IMR-90 (cell line): Measurements from ENCODE around the gene DAB1. TPM values are rescaled to one million over a fixed set of nuclear protein-coding genes. Genes with fewer than 3 reads are reported as not detected.

Source experiments
- ATAC-seq: fragments of 200-7000 bp; cut with Tn5 transposase; 2 replicates; pipeline ENCODE4 v1.9.1; 2020; ENCODE audit warnings: low read depth, mild to moderate bottlenecking, moderate library complexity
- BruUV-seq: library from RNA; stranded (reverse); fragments of 400-500 nt; replicated peaks from 2 replicates; lab custom pipeline; 2021; lab: Mats Ljungman, UMichigan
- CTCF ChIA-PET: fragments of 300-600 bp; formaldehyde crosslinking; extraction: SDS; loops from one replicate; lab custom pipeline; 2021; ENCODE audit warnings: antibody characterized with exemption; lab: Yijun Ruan, JAX
- POLR2A ChIA-PET: fragments of 300-600 bp; sonication (Branson Sonifier 250); formaldehyde crosslinking; loops from one replicate; lab custom pipeline; 2022; ENCODE audit warnings: antibody characterized with exemption; ENCODE audit not compliant: unreplicated experiment; lab: Charles Lee
- DNase-seq: peaks from one replicate; pipeline ENCODE4 v3.0.0; 2013
- H2AFZ ChIP-seq: replicated peaks from 2 replicates; pipeline ENCODE3; 2013; ENCODE audit warnings: low read length, mild to moderate bottlenecking; ENCODE audit not compliant: poor library complexity
- H2AK5ac ChIP-seq: 2 replicates; pipeline ENCODE4 v1.6.1; 2013; ENCODE audit warnings: low read depth, low read length, inconsistent platforms
- H2AK9ac ChIP-seq: replicated peaks from 2 replicates; pipeline ENCODE3; 2013; ENCODE audit warnings: mild to moderate bottlenecking, low read depth, low read length, moderate library complexity; ENCODE audit not compliant: poor library complexity
- H2BK120ac ChIP-seq: 2 replicates; pipeline ENCODE4 v1.6.1; 2013; ENCODE audit warnings: low read depth, low read length, inconsistent platforms
- H2BK15ac ChIP-seq: 3 replicates; pipeline ENCODE4 v1.6.1; 2013; ENCODE audit warnings: low read depth, low read length, inconsistent platforms
- H2BK20ac ChIP-seq: 2 replicates; pipeline ENCODE4 v1.6.1; 2013; ENCODE audit warnings: low read depth, mild to moderate bottlenecking, inconsistent platforms, low read length, moderate library complexity
- H2BK5ac ChIP-seq: 2 replicates; pipeline ENCODE4 v1.6.1; 2013; ENCODE audit warnings: mild to moderate bottlenecking, low read depth, low read length, inconsistent platforms; ENCODE audit not compliant: poor library complexity, severe bottlenecking
- H3K14ac ChIP-seq: replicated peaks from 2 replicates; pipeline ENCODE4 v1.6.1; 2013; ENCODE audit warnings: low read depth, low read length, inconsistent platforms
- H3K18ac ChIP-seq: 2 replicates; pipeline ENCODE4 v1.6.1; 2013; ENCODE audit warnings: low read depth, low read length, control low read depth
- H3K23ac ChIP-seq: 2 replicates; pipeline ENCODE4 v1.6.1; 2013; ENCODE audit warnings: low read depth, low read length, inconsistent platforms
- H3K27ac ChIP-seq: 2 replicates; pipeline ENCODE4 v1.5.1; 2013; ENCODE audit warnings: mild to moderate bottlenecking, control low read depth, low read length; ENCODE audit not compliant: insufficient read depth
- H3K27me3 ChIP-seq: 2 replicates; pipeline ENCODE4 v1.6.1; 2013; ENCODE audit warnings: low read length; ENCODE audit not compliant: control insufficient read depth, insufficient read depth
- H3K36me3 ChIP-seq: 2 replicates; pipeline ENCODE4 v1.6.1; 2013; ENCODE audit warnings: low read length, mixed read lengths; ENCODE audit not compliant: control insufficient read depth, insufficient read depth
- H3K4ac ChIP-seq: 2 replicates; pipeline ENCODE4 v1.6.1; 2013; ENCODE audit warnings: low read depth, low read length, inconsistent platforms
- H3K4me1 ChIP-seq: 2 replicates; pipeline ENCODE4 v1.6.1; 2013; ENCODE audit warnings: low read length, mixed read lengths; ENCODE audit not compliant: control insufficient read depth, insufficient read depth
- H3K4me2 ChIP-seq: 2 replicates; pipeline ENCODE4 v1.6.1; 2013; ENCODE audit warnings: low read depth, mild to moderate bottlenecking, control low read depth, low read length, moderate library complexity
- H3K4me3 ChIP-seq: 2 replicates; pipeline ENCODE4 v1.5.1; 2013; ENCODE audit warnings: low read depth, mild to moderate bottlenecking, control low read depth, low read length, moderate library complexity; ENCODE audit not compliant: insufficient read depth
- H3K56ac ChIP-seq: 2 replicates; pipeline ENCODE4 v1.6.1; 2013; ENCODE audit warnings: low read length, inconsistent platforms; ENCODE audit not compliant: insufficient read depth; ENCODE audit errors: extremely low read depth
- H3K79me1 ChIP-seq, 2 experiments: 2 replicates each; pipeline ENCODE4 v1.6.1; 2013; ENCODE audit warnings: low read length in 2 of 2, inconsistent platforms in 1 of 2, low read depth in 1 of 2
- H3K9ac ChIP-seq: 2 replicates; pipeline ENCODE4 v1.6.1; 2013; ENCODE audit warnings: low read depth, low read length, control low read depth
- H3K9me1 ChIP-seq: 2 replicates; pipeline ENCODE4 v1.6.1; 2013; ENCODE audit warnings: low read length, inconsistent platforms; ENCODE audit not compliant: insufficient read depth
- H3K9me3 ChIP-seq: 2 replicates; pipeline ENCODE4 v1.6.1; 2013; ENCODE audit warnings: low read length; ENCODE audit not compliant: control insufficient read depth, insufficient read depth
- H4K20me1 ChIP-seq: 2 replicates; pipeline ENCODE4 v1.6.1; 2013; ENCODE audit warnings: low read length, inconsistent platforms; ENCODE audit not compliant: insufficient read depth
- H4K5ac ChIP-seq: 2 replicates; pipeline ENCODE4 v1.6.1; 2013; ENCODE audit warnings: mild to moderate bottlenecking, low read depth, low read length, control low read depth
- H4K8ac ChIP-seq, 2 experiments: 2 replicates each; pipeline ENCODE4 v1.6.1; 2013; ENCODE audit warnings: low read depth in 2 of 2, low read length in 2 of 2, control low read depth in 1 of 2, inconsistent platforms in 1 of 2
- H4K91ac ChIP-seq: 2 replicates; pipeline ENCODE4 v1.6.1; 2013; ENCODE audit warnings: low read depth, low read length, inconsistent platforms; ENCODE audit not compliant: insufficient read depth
- RAD21 ChIP-seq: IDR thresholded peaks from 2 replicates; pipeline ENCODE4 v1.6.1; 2012; ENCODE audit warnings: low read length, improper control_type of control experiment
- SMC3 ChIP-seq: fragments of 150-350 bp; IDR thresholded peaks from 2 replicates; pipeline ENCODE4 v1.6.1; 2016; ENCODE audit warnings: low read depth, mild to moderate bottlenecking, antibody characterized with exemption, low read length, moderate library complexity
- dilution Hi-C: fragments of 300-500 bp; cut with HindIII; formaldehyde crosslinking; loops from one replicate; pipeline ENCODE4 v1.14.3; 2018; ENCODE audit warnings: low sequenced_read_pairs; ENCODE audit not compliant: unreplicated experiment
- in situ Hi-C: fragments of 300-500 bp; cut with MboI; formaldehyde crosslinking; loops from 3 replicates; pipeline ENCODE4 v1.14.3; 2019; ENCODE audit warnings: low sequenced_read_pairs, inconsistent platforms, mixed read lengths
- intact Hi-C: fragments of 100-400 bp; cut with micrococcal nuclease; formaldehyde crosslinking; loops from 2 replicates; pipeline ENCODE4 v1.10.0; 2022
- polyA plus RNA-seq, 3 experiments: library from polyadenylated mRNA; depleted of rRNA; stranded (reverse); fragments of >200 nt; gene quantifications; 2 replicates each; pipeline ENCODE4 v1.2.3, GENCODE V29; 2012; ENCODE audit warnings: low replicate concordance in 1 of 3
- total RNA-seq: library from RNA; depleted of rRNA; stranded (reverse); fragments of >200 nt; gene quantifications from 2 replicates; pipeline ENCODE4 v1.2.3, GENCODE V29; 2012
- TF ChIP-seq, protein P1 (sequence below): fragments of 150-350 bp; IDR thresholded peaks from 2 replicates; pipeline ENCODE4 v1.6.1; 2017; ENCODE audit warnings: mild to moderate bottlenecking, antibody characterized with exemption, low read length, low read depth

DAB1 gene
- total and polyA plus RNA-seq, 2 of the 4 experiments (the other 2 are of a cell fraction) = 0.18 to 0.41 TPM

DNA sequence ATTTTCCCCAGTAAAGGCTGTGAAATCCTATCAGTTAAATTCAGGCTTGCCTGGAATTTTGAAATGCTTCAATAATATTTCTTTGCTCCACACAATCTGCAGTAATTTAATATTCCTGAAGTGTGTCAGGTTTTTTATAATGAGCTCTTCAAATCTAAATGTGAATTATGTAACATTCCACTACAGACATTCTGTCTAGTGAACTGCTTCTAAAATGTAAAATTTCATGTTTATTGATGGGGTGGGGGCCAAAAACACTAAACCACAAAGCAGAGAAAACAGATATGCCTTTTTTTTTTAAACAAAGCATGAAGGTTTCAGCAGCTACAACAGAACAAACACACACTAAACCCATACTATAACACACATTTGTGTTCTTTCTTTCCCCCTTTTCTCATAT, 129.7 kb downstream of the DAB1 start:
- H3K56ac ChIP-seq = no peak overlapping the region
- H4K20me1 ChIP-seq = no peaks in the 10 kb centered on the region
- no peak overlapping the region for H2BK120ac ChIP-seq
- H2AK9ac ChIP-seq = no peak overlapping the region
- H2AK5ac ChIP-seq = no peak overlapping the region
- no peak overlapping the region for H4K5ac ChIP-seq
- H3K36me3 ChIP-seq = no peaks in the 10 kb centered on the region
- POLR2A ChIA-PET = no interaction called here
- no peak overlapping the region for H3K18ac ChIP-seq
- intact Hi-C loops (no loop called here), dilution Hi-C loops (no loop called here), in situ Hi-C loops (no loop called here)
- no peaks in the 10 kb centered on the region for H3K79me1 ChIP-seq
- H3K4me2 ChIP-seq = no peak overlapping the region
- H2BK5ac ChIP-seq = no peak overlapping the region
- no peak overlapping the region for H3K4ac ChIP-seq
- H3K9ac ChIP-seq = no peak overlapping the region
- TF ChIP-seq RAD21 (no peak), SMC3 (no peak)
- TF ChIP-seq, protein P1, sequence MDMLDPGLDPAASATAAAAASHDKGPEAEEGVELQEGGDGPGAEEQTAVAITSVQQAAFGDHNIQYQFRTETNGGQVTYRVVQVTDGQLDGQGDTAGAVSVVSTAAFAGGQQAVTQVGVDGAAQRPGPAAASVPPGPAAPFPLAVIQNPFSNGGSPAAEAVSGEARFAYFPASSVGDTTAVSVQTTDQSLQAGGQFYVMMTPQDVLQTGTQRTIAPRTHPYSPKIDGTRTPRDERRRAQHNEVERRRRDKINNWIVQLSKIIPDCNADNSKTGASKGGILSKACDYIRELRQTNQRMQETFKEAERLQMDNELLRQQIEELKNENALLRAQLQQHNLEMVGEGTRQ = no peak
- H3K27me3 ChIP-seq = no peaks in the 10 kb centered on the region
- H4K8ac ChIP-seq = no peak overlapping the region
- H2BK20ac ChIP-seq = no peak overlapping the region
- H3K9me3 ChIP-seq = no peaks in the 10 kb centered on the region
- DNase-seq = no peak
- no TSS peak for BruUV-seq
- no peak overlapping the region for H3K23ac ChIP-seq
- no peak overlapping the region for H2BK15ac ChIP-seq
- no peaks in the 10 kb centered on the region for H3K4me1 ChIP-seq
- no peak overlapping the region for H3K4me3 ChIP-seq
- no peak overlapping the region for H3K27ac ChIP-seq
- H4K91ac ChIP-seq = no peak overlapping the region
- H3K14ac ChIP-seq = no peak overlapping the region
- ATAC-seq = no peak
- no peaks in the 10 kb centered on the region for H3K9me1 ChIP-seq
- no peak overlapping the region for H2AFZ ChIP-seq
- CTCF ChIA-PET = no interaction called here
